Keratinocyte (primary cell): ENCODE results near the gene SDR39U1. TPM values are rescaled to one million over a fixed set of nuclear protein-coding genes. Genes with fewer than 3 reads are reported as not detected.

Source experiments
- DNase-seq: peaks from one replicate; pipeline ENCODE4 v3.0.0-alpha.2; 2011; ENCODE audit warnings: low read depth, missing footprints, low spot score
- FAIRE-seq: peaks from 2 replicates; lab custom pipeline; 2011; peaks lifted over from hg19 to GRCh38; lab: Jason Lieb, UNC
- H2AFZ ChIP-seq: 2 replicates; pipeline ENCODE4 v1.6.0; 2012; ENCODE audit warnings: low read length, control low read depth, inconsistent platforms; ENCODE audit not compliant: control insufficient read depth
- H3K27ac ChIP-seq: 2 replicates; pipeline ENCODE4 v1.5.1; 2011; ENCODE audit warnings: low read length; ENCODE audit not compliant: control insufficient read depth, insufficient read depth
- H3K27me3 ChIP-seq: 3 replicates; pipeline ENCODE4 v1.6.0; 2011; ENCODE audit warnings: low read length; ENCODE audit not compliant: control insufficient read depth, insufficient read depth; ENCODE audit errors: extremely low read depth
- H3K36me3 ChIP-seq, 2 experiments: 2 replicates in 1 of 2; 3 replicates in 1 of 2; pipeline ENCODE4 v1.5.1; 2011; ENCODE audit warnings: low read length in 2 of 2, mild to moderate bottlenecking in 1 of 2; ENCODE audit not compliant: control insufficient read depth in 2 of 2, insufficient read depth in 2 of 2; ENCODE audit errors: extremely low read depth in 1 of 2
- H3K4me1 ChIP-seq: 3 replicates; pipeline ENCODE4 v1.5.1; 2011; ENCODE audit warnings: low read length; ENCODE audit not compliant: control insufficient read depth, insufficient read depth; ENCODE audit errors: extremely low read depth
- H3K4me2 ChIP-seq: 3 replicates; pipeline ENCODE4 v1.6.0; 2011; ENCODE audit warnings: low read depth, low read length; ENCODE audit not compliant: control insufficient read depth, insufficient read depth; ENCODE audit errors: extremely low read depth
- H3K4me3 ChIP-seq, 3 experiments: fragments of 200-600 bp in 1 of 3; sonication (generic) in 1 of 3; 2 replicates in 2 of 3; 3 replicates in 1 of 3; pipeline ENCODE4 v1.5.1; 2011 to 2016; ENCODE audit warnings: low read length in 3 of 3, mild to moderate bottlenecking in 3 of 3, control low read depth in 2 of 3, inconsistent platforms in 1 of 3, low read depth in 1 of 3, mixed read lengths in 1 of 3, mixed run types in 1 of 3, moderate library complexity in 1 of 3; ENCODE audit not compliant: control insufficient read depth in 2 of 3, insufficient read depth in 2 of 3; ENCODE audit errors: extremely low read depth in 1 of 3
- H3K79me2 ChIP-seq: 2 replicates; pipeline ENCODE4 v1.6.0; 2012; ENCODE audit warnings: low read length; ENCODE audit not compliant: control insufficient read depth, insufficient read depth
- H3K9ac ChIP-seq: 3 replicates; pipeline ENCODE4 v1.6.0; 2011; ENCODE audit warnings: low read length; ENCODE audit not compliant: control insufficient read depth, insufficient read depth; ENCODE audit errors: extremely low read depth
- H3K9me1 ChIP-seq: 3 replicates; pipeline ENCODE4 v1.6.0; 2011; ENCODE audit warnings: low read length; ENCODE audit not compliant: control insufficient read depth, insufficient read depth; ENCODE audit errors: extremely low read depth
- H3K9me3 ChIP-seq: 2 replicates; pipeline ENCODE4 v1.5.1; 2012; ENCODE audit warnings: low read depth, low read length; ENCODE audit not compliant: control insufficient read depth
- H4K20me1 ChIP-seq: 3 replicates; pipeline ENCODE4 v1.6.0; 2011; ENCODE audit warnings: low read length; ENCODE audit not compliant: control insufficient read depth, insufficient read depth; ENCODE audit errors: extremely low read depth
- CTCF ChIP-seq, 3 experiments: IDR thresholded peaks in 1 of 3; conservative IDR thresholded peaks in 1 of 3; optimal IDR thresholded peaks in 1 of 3; 2 replicates in 2 of 3; 3 replicates in 1 of 3; pipeline versions ENCODE3 to v1.5.1; 2011; ENCODE audit warnings: low read length in 3 of 3, mild to moderate bottlenecking in 3 of 3, moderate library complexity in 2 of 3, control low read depth in 1 of 3, inconsistent platforms in 1 of 3; ENCODE audit not compliant: insufficient read depth in 2 of 3; ENCODE audit errors: extremely low read depth in 1 of 3
- EZH2 ChIP-seq: IDR thresholded peaks from one replicate; pipeline ENCODE4 v1.6.1; 2012; ENCODE audit warnings: inconsistent platforms, mild to moderate bottlenecking, low read length, moderate library complexity
- dilution Hi-C: fragments of 300-500 bp; cut with MboI; formaldehyde crosslinking; loops from one replicate; pipeline ENCODE4 v1.7.0; 2020; ENCODE audit warnings: low sequenced_read_pairs; ENCODE audit not compliant: extremely low pct_ligation_motif_present
- polyA plus RNA-seq, 5 experiments: library from polyadenylated mRNA; depleted of rRNA in 3 of 5; stranded (reverse) in 3 of 5; stranded (forward) in 1 of 5; unstranded in 1 of 5; fragments of >200 nt; gene quantifications; 1 replicate in 1 of 5; 2 replicates in 3 of 5; 3 replicates in 1 of 5; pipeline versions ENCODE4 v1.2.1 to v1.2.3, GENCODE V29; 2011 to 2012; ENCODE audit warnings: missing spikeins in 2 of 5, low read depth in 1 of 5, low replicate concordance in 1 of 5

SDR39U1 gene
- polyA plus RNA-seq, 1 donor (not counting 4 experiments of a cell fraction or from before 2014, with no cell fraction given): 27.4 TPM

DNA sequence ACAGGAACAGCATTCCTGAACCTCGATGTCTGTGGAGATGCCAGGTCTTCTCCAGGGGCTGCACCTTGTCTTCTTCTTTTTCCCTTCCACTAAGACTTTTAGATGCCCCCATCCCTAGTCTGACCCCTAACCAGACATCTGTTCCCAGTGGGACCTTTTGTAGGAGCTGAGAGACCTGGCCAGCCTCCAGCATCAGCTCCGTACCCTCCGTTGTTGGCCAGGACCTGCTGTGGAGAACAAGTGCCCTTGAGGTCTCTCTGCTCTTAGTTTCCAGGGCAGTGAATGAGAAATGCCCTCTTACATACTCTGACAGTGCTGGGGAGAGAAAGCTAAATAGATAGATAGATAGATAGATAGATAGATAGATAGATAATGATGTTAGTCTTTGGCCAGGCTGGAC is 16.8 kb upstream of the SDR39U1 start:
- Histone ChIP-seq H4K20me1 (no peaks in the 10 kb centered on the region), H3K9me3 (no peaks in the 10 kb centered on the region), H3K79me2 (no peaks in the 10 kb centered on the region), H3K9me1 (no peaks in the 10 kb centered on the region), H3K27me3 (no peaks in the 10 kb centered on the region), H3K4me2 (no peak overlapping the region), H3K27ac (no peak overlapping the region), H2AFZ (no peak overlapping the region), H3K9ac (no peak overlapping the region), H3K36me3 (no peaks in the 10 kb centered on the region), H3K4me3 (no peak overlapping the region), H3K4me1 (no peaks in the 10 kb centered on the region)
- no peak for TF ChIP-seq EZH2
- TF ChIP-seq CTCF (optimal IDR thresholded peaks at IDR 0.05 in 1 of 3, IDR thresholded peaks at IDR 0.05 in 1 of 3, conservative IDR thresholded peaks at IDR 0.05 in 1 of 3; ENCODE audit: extremely low read depth in 1 of 3, insufficient read depth in 2 of 3, low read length in 3 of 3): no peak
- dilution Hi-C loops: no loop called here
- no peak for FAIRE-seq
- DNase-seq: no peak

- no peaks in the 10 kb centered on the region for H3K36me3 ChIP-seq
- DNase-seq: no peak
- no peak overlapping the region for H3K27ac ChIP-seq
- no peaks in the 10 kb centered on the region for H3K9me1 ChIP-seq
- H4K20me1 ChIP-seq: no peaks in the 10 kb centered on the region
- no peak overlapping the region for H3K4me2 ChIP-seq
- TF ChIP-seq CTCF (optimal IDR thresholded peaks at IDR 0.05 in 1 of 3, IDR thresholded peaks at IDR 0.05 in 1 of 3, conservative IDR thresholded peaks at IDR 0.05 in 1 of 3; ENCODE audit: extremely low read depth in 1 of 3, insufficient read depth in 2 of 3, low read length in 3 of 3): no peak
- no peak for TF ChIP-seq EZH2
- no peak overlapping the region for H3K4me3 ChIP-seq
- no peaks in the 10 kb centered on the region for H3K9me3 ChIP-seq
- dilution Hi-C loops: no loop called here
- no peaks in the 10 kb centered on the region for H3K4me1 ChIP-seq
- H3K9ac ChIP-seq: no peak overlapping the region
- no peaks in the 10 kb centered on the region for H3K27me3 ChIP-seq
- no peak for FAIRE-seq
- no peak overlapping the region for H2AFZ ChIP-seq
- H3K79me2 ChIP-seq: no peaks in the 10 kb centered on the region
These were observed 16.2 kb upstream of the SDR39U1 start for GRCh38 chr14:24458736-24459135.
